ENCODE measurements around the gene CNNM2. TPM values are rescaled to one million over a fixed set of nuclear protein-coding genes. Genes with fewer than 3 reads are reported as not detected.

Gene CNNM2
- polyA plus RNA-seq, 1 of the 3 experiments (the other 2 are of a cell fraction), result 4.0 TPM

DNA sequence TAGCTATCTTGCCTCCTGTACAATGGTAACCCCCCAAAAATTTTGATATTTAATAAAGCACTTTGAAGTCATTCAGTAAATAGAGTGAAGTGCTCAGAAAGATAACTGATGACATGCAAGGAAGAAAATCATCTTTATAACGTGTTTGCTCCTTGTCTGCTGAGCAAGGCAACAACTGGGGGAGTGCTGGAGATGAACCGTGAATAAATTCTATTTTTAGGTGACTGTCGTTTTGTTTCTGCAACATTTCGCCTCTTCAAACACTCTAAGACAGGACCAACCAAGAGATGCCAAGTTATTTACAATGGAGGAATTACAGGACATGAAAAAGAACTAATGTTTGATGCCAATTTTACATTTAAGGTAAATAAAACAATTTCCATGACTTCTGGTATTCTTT, 39.5 kb upstream of the CNNM2 start:
- no peak overlapping the region for H3K27ac ChIP-seq (ENCODE audit: low read depth in 2 of 2, low read length in 1 of 2)
- no peak for DNase-seq
- TF ChIP-seq, protein P1, sequence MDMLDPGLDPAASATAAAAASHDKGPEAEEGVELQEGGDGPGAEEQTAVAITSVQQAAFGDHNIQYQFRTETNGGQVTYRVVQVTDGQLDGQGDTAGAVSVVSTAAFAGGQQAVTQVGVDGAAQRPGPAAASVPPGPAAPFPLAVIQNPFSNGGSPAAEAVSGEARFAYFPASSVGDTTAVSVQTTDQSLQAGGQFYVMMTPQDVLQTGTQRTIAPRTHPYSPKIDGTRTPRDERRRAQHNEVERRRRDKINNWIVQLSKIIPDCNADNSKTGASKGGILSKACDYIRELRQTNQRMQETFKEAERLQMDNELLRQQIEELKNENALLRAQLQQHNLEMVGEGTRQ (IDR thresholded peaks at IDR 0.05; ENCODE audit: borderline replicate concordance, low read depth, low read length), result no peak
- TF ChIP-seq TEAD4 (IDR thresholded peaks at IDR 0.05; ENCODE audit: borderline replicate concordance, insufficient read depth), result no peak
- TF ChIP-seq EP300 (IDR thresholded peaks at IDR 0.05; ENCODE audit: borderline replicate concordance in 1 of 2, low read depth in 1 of 2, low read length in 1 of 2), result no peak
- TF ChIP-seq, protein P2, sequence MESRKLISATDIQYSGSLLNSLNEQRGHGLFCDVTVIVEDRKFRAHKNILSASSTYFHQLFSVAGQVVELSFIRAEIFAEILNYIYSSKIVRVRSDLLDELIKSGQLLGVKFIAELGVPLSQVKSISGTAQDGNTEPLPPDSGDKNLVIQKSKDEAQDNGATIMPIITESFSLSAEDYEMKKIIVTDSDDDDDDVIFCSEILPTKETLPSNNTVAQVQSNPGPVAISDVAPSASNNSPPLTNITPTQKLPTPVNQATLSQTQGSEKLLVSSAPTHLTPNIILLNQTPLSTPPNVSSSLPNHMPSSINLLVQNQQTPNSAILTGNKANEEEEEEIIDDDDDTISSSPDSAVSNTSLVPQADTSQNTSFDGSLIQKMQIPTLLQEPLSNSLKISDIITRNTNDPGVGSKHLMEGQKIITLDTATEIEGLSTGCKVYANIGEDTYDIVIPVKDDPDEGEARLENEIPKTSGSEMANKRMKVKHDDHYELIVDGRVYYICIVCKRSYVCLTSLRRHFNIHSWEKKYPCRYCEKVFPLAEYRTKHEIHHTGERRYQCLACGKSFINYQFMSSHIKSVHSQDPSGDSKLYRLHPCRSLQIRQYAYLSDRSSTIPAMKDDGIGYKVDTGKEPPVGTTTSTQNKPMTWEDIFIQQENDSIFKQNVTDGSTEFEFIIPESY (IDR thresholded peaks at IDR 0.05; ENCODE audit: borderline replicate concordance, low read depth), result no peak
- no peak for TF ChIP-seq FOSL2 (IDR thresholded peaks at IDR 0.05; ENCODE audit: borderline replicate concordance, low read depth)
- no peak for TF ChIP-seq RCOR1 (IDR thresholded peaks at IDR 0.05; ENCODE audit: low read length)
- TF ChIP-seq NFIC (IDR thresholded peaks at IDR 0.05; ENCODE audit: borderline replicate concordance), result no peak
- TF ChIP-seq RAD21 (IDR thresholded peaks at IDR 0.05; ENCODE audit: low read length), result no peak
- no peak for TF ChIP-seq POLR2AphosphoS5 (IDR thresholded peaks at IDR 0.05; ENCODE audit: low read depth, low read length)
- TF ChIP-seq ELF1 (IDR thresholded peaks at IDR 0.05), result no peak
- H3K9me3 ChIP-seq, result no peaks in the 10 kb centered on the region
- H3F3A ChIP-seq (replicated peaks; ENCODE audit: insufficient read depth), result no peaks in the 10 kb centered on the region
- H3K9me2 ChIP-seq, result no peaks in the 10 kb centered on the region
- H2AFZ ChIP-seq (ENCODE audit: low read depth), result no peak overlapping the region
- H3K79me2 ChIP-seq (ENCODE audit: insufficient read depth), result no peaks in the 10 kb centered on the region
- H3K9ac ChIP-seq, result no peak overlapping the region
- H3K4me2 ChIP-seq, result no peak overlapping the region
- no peak overlapping the region for H3K4me3 ChIP-seq (ENCODE audit: low read depth in 2 of 2, low read length in 1 of 2)
- POLR2A ChIA-PET, result interaction anchor here (1.3 kb wide), 1 partner anchor 9 kb away, joined by 5 read pairs; the partner anchor contains the start of gene AS3MT
- 77% methylated on average over 4 of the region's 4 CpGs for WGBS (ENCODE audit: low lambda C conversion rate)
- CTCF ChIA-PET, result interaction anchor here (1.1 to 1.5 kb wide), 2 partner anchors 23 to 43 kb away, joined by 3 to 5 read pairs; no protein-coding TSS in a partner anchor
- H3K4me1 ChIP-seq (ENCODE audit: control insufficient read depth in 1 of 2, insufficient read depth in 2 of 2, low read depth in 1 of 2, low read length in 1 of 2), result no peaks in the 10 kb centered on the region
- H4K20me1 ChIP-seq (ENCODE audit: insufficient read depth), result no peaks in the 10 kb centered on the region
- H3K36me3 ChIP-seq (replicated peaks in 1 of 2; ENCODE audit: control insufficient read depth in 1 of 2, insufficient read depth in 2 of 2, low read length in 1 of 2), result peaks cover 10 to 14% of the 10 kb centered on the region in 2 experiments
- no peaks in the 10 kb centered on the region for H3K27me3 ChIP-seq (ENCODE audit: insufficient read depth)

DNA sequence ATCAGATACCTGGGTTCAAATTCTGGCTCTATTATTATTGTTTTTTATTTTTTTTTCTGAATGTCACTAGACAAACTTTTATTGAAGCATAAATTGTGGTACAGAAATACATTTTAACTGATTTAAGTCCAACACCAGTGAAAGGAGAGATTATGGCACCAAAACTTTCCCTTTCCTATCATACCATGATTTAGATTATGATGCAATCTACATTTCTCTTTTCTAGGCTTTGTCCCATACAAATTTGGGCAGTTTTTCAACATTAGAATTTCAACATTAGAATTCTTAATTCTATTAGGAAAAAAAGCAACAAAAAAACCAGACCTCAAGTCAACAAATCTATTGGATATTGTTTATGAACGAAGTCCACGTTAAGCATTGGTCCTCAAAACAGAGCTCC, 37.8 kb upstream of the CNNM2 start:
- DNase-seq, result no peak
- no peaks in the 10 kb centered on the region for H3K9me3 ChIP-seq
- H3K36me3 ChIP-seq (replicated peaks in 1 of 2; ENCODE audit: control insufficient read depth in 1 of 2, insufficient read depth in 2 of 2, low read length in 1 of 2), result peaks cover 10 to 11% of the 10 kb centered on the region in 2 experiments
- H2AFZ ChIP-seq (ENCODE audit: low read depth), result no peak overlapping the region
- H3K9me2 ChIP-seq, result no peaks in the 10 kb centered on the region
- no peaks in the 10 kb centered on the region for H4K20me1 ChIP-seq (ENCODE audit: insufficient read depth)
- no peak overlapping the region for H3K9ac ChIP-seq
- no peak for TF ChIP-seq TAF1 (IDR thresholded peaks at IDR 0.05; ENCODE audit: borderline replicate concordance, low read depth, low read length)
- TF ChIP-seq SIN3A (IDR thresholded peaks at IDR 0.05; ENCODE audit: borderline replicate concordance, low read depth, low read length), result no peak
- TF ChIP-seq, protein P3, sequence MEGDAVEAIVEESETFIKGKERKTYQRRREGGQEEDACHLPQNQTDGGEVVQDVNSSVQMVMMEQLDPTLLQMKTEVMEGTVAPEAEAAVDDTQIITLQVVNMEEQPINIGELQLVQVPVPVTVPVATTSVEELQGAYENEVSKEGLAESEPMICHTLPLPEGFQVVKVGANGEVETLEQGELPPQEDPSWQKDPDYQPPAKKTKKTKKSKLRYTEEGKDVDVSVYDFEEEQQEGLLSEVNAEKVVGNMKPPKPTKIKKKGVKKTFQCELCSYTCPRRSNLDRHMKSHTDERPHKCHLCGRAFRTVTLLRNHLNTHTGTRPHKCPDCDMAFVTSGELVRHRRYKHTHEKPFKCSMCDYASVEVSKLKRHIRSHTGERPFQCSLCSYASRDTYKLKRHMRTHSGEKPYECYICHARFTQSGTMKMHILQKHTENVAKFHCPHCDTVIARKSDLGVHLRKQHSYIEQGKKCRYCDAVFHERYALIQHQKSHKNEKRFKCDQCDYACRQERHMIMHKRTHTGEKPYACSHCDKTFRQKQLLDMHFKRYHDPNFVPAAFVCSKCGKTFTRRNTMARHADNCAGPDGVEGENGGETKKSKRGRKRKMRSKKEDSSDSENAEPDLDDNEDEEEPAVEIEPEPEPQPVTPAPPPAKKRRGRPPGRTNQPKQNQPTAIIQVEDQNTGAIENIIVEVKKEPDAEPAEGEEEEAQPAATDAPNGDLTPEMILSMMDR (IDR thresholded peaks at IDR 0.05), result no peak
- TF ChIP-seq NFIC (IDR thresholded peaks at IDR 0.05; ENCODE audit: borderline replicate concordance), result no peak
- no peak for TF ChIP-seq FOSL2 (IDR thresholded peaks at IDR 0.05; ENCODE audit: borderline replicate concordance, low read depth)
- TF ChIP-seq FOXM1 (IDR thresholded peaks at IDR 0.05; ENCODE audit: low read depth), result no peak
- TF ChIP-seq, protein P4, sequence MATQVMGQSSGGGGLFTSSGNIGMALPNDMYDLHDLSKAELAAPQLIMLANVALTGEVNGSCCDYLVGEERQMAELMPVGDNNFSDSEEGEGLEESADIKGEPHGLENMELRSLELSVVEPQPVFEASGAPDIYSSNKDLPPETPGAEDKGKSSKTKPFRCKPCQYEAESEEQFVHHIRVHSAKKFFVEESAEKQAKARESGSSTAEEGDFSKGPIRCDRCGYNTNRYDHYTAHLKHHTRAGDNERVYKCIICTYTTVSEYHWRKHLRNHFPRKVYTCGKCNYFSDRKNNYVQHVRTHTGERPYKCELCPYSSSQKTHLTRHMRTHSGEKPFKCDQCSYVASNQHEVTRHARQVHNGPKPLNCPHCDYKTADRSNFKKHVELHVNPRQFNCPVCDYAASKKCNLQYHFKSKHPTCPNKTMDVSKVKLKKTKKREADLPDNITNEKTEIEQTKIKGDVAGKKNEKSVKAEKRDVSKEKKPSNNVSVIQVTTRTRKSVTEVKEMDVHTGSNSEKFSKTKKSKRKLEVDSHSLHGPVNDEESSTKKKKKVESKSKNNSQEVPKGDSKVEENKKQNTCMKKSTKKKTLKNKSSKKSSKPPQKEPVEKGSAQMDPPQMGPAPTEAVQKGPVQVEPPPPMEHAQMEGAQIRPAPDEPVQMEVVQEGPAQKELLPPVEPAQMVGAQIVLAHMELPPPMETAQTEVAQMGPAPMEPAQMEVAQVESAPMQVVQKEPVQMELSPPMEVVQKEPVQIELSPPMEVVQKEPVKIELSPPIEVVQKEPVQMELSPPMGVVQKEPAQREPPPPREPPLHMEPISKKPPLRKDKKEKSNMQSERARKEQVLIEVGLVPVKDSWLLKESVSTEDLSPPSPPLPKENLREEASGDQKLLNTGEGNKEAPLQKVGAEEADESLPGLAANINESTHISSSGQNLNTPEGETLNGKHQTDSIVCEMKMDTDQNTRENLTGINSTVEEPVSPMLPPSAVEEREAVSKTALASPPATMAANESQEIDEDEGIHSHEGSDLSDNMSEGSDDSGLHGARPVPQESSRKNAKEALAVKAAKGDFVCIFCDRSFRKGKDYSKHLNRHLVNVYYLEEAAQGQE (IDR thresholded peaks at IDR 0.05; ENCODE audit: low read depth, low read length), result no peak
- no peak for TF ChIP-seq EZH2phosphoT487 (IDR thresholded peaks at IDR 0.05; ENCODE audit: borderline replicate concordance, low read depth)
- TF ChIP-seq RXRA (IDR thresholded peaks at IDR 0.05; ENCODE audit: borderline replicate concordance, low read depth), result no peak
- no peak for TF ChIP-seq YY1 (IDR thresholded peaks at IDR 0.05; ENCODE audit: low read depth)
- TF ChIP-seq, protein P5, sequence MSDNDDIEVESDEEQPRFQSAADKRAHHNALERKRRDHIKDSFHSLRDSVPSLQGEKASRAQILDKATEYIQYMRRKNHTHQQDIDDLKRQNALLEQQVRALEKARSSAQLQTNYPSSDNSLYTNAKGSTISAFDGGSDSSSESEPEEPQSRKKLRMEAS (IDR thresholded peaks at IDR 0.05; ENCODE audit: low read depth), result no peak
- H3K79me2 ChIP-seq (ENCODE audit: insufficient read depth), result no peaks in the 10 kb centered on the region
- no peaks in the 10 kb centered on the region for H3K27me3 ChIP-seq (ENCODE audit: insufficient read depth)
- ChIA-PET CTCF (no interaction called here), POLR2A (no interaction called here)
- H3K4me1 ChIP-seq (ENCODE audit: control insufficient read depth in 1 of 2, insufficient read depth in 2 of 2, low read depth in 1 of 2, low read length in 1 of 2), result no peaks in the 10 kb centered on the region
- no peak overlapping the region for H3K4me2 ChIP-seq
- 94% methylated on average over 2 of the region's 2 CpGs for WGBS (ENCODE audit: low lambda C conversion rate)
- H3K27ac ChIP-seq (ENCODE audit: low read depth in 2 of 2, low read length in 1 of 2), result no peak overlapping the region
- H3F3A ChIP-seq (replicated peaks; ENCODE audit: insufficient read depth), result no peaks in the 10 kb centered on the region
- H3K4me3 ChIP-seq (ENCODE audit: low read depth in 2 of 2, low read length in 1 of 2), result no peak overlapping the region

Data from SK-N-SH (cell line).